GM12872 (cell line): ENCODE measurements around the gene SLC6A9.

Experiments used
- CTCF ChIP-seq: IDR thresholded peaks from 3 replicates; pipeline ENCODE4 v1.5.1; 2011; ENCODE audit warnings: low read depth, mild to moderate bottlenecking, low read length, moderate library complexity; ENCODE audit not compliant: insufficient read depth

Gene SLC6A9

GRCh38 chr1:43997295-43997999, 33.8 kb downstream of the SLC6A9 start:
- no peak for TF ChIP-seq CTCF

GRCh38 chr1:43996733-43997115, 34.5 kb downstream of the SLC6A9 start:
- TF ChIP-seq CTCF = no peak

- TF ChIP-seq CTCF = no peak
Observed at GRCh38 chr1:43995984-43996732, 35.1 kb downstream of the SLC6A9 start.

GRCh38 chr1:43994794-43995790, 36.2 kb downstream of the SLC6A9 start:
- TF ChIP-seq CTCF = peak; percentile 59

- TF ChIP-seq CTCF = no peak
Observed at GRCh38 chr1:43994071-43994470, 37.2 kb downstream of the SLC6A9 start.

DNA sequence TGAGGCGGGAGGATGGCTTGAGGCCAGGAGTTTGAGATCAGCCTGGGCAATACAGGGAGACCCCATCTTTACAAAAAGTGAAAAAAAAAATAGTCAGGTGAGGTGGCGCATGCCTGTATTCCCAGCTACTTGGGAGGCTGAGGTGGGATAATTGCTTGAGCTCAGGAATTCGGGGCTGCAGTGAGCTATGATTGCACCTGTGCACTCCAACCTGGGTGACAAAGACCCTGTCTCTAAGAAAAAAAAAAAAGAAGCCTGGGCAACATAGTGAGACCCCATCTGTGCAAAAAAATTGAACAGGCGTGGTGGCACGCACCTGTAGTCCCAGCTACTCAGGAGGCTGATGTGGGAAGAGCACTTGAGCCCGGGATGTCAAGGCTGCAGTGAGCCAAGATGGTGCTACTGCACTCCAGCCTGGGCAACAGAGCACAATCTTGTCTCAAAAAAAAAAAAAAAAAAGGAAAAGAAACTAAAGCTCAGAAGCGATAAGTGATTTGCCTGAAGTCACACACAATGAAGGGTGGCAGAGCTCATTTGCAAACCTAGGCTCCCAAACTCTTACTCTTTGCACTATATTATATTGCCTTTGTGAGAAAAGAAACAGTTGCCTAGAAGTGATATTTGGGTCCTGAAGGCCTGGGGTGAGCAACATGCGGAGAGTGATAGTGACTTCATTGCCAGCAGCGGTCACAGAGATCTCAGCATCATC, 37.9 kb downstream of the SLC6A9 start:
- no peak for TF ChIP-seq CTCF
